Activated CD4-positive, alpha-beta T cell treated with anti-CD3 and anti-CD28 coated beads, Interleukin-2, amount 50 U/mL, for 16 hours (primary cell): ENCODE results near the gene PKNOX2.

Experiments used
- DNase-seq: peaks from one replicate; pipeline ENCODE4 v3.0.0-alpha.2; 2020

PKNOX2 gene

GRCh38 chr11:125425601-125426000 is 261.1 kb downstream of the PKNOX2 start:
- no peak for DNase-seq

DNA sequence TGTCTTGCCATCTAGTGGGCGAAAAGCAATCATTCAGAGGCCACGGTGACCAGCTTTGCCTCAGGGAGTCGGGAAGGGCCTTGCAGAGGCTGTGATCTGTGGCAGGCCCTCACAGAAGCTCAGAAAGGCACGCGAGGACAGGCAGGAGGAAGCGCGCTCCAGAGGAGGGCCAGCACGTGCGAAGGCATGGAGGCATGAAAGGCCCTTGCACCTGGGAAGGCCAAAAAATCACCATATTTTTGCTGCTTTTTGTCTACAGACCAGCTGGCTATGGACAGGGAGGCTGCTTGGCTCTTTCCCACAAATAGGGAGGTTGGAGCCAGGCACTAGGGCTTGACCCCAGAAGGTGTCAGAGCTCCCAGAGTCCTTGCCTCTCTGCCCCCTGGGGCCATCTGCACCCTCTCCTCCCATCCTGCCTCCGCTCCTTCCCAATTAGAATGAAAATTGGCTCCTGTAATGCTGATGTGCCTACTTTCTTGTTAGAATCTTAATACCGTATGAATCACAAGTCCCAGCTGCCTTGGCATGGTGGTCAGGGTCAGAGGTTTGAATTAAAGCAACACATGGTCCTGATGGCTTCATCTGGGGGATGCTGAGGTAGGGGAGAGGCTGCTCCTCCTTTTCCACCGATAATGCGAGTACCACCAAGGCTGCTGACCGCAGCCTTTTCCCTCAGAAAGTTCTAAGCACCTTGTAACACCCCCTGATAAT is 262.4 kb downstream of the PKNOX2 start:
- no peak for DNase-seq

GRCh38 chr11:125428486-125429173 is 264.1 kb downstream of the PKNOX2 start:
- DNase-seq: peak; percentile 3

- DNase-seq: peak; percentile 53
These were observed 264.7 kb downstream of the PKNOX2 start for GRCh38 chr11:125429174-125429707.

- DNase-seq: no peak
These were observed 265.5 kb downstream of the PKNOX2 start for GRCh38 chr11:125429807-125430678.

DNA sequence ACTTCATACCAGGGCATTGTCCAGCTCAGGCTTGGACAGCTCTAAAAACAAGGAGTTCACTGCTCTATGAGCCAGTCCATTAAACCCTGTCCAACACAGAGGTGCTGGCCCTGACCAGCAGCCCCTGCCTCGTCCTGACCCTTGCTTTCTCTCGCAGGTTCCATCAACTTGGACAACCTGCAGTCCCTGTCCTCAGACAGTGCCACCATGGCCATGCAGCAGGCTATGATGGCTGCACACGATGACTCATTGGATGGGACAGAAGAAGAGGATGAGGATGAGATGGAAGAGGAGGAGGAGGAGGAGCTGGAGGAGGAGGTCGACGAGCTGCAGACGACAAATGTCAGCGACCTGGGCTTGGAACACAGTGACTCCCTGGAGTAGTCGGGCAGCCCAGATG is 266.5 kb downstream of the PKNOX2 start:
- no peak for DNase-seq

- DNase-seq: no peak
These were observed 266.9 kb downstream of the PKNOX2 start for GRCh38 chr11:125431481-125431880.

DNA sequence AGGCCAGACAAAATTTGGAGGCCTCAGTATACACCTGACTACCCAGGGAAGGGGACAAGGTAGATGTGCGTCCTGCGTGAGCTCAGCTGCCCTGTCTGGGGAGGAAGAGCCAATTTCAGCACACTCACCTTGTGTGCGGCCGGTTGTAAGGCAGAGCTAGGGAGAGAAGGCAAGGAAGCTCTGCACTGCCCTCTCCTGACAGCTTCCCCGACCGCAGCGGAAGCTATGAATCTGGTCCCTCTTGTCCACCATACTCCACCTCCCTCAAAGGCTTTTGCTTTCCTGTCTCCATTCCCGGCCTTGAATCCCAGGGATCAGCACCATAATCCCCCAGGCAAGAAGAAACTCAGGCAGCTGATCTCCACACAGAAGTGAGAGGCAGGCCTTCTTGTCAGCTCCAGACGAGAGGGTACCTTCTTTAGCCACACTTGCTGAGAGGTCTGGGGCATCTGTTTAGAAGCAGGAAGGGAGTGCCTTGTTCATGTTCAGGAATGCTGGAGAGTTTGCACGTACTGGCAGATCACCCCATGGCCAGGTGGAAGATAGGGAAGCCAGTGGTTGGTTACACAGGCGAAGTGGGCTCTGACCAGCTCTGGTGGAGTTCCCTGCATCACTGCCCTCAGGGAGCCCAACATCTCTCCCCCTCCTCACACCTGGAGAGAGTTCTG is 269.0 kb downstream of the PKNOX2 start:
- peak; percentile 8 for DNase-seq

GRCh38 chr11:125435461-125436238 is 271.1 kb downstream of the PKNOX2 start:
- DNase-seq: no peak

DNA sequence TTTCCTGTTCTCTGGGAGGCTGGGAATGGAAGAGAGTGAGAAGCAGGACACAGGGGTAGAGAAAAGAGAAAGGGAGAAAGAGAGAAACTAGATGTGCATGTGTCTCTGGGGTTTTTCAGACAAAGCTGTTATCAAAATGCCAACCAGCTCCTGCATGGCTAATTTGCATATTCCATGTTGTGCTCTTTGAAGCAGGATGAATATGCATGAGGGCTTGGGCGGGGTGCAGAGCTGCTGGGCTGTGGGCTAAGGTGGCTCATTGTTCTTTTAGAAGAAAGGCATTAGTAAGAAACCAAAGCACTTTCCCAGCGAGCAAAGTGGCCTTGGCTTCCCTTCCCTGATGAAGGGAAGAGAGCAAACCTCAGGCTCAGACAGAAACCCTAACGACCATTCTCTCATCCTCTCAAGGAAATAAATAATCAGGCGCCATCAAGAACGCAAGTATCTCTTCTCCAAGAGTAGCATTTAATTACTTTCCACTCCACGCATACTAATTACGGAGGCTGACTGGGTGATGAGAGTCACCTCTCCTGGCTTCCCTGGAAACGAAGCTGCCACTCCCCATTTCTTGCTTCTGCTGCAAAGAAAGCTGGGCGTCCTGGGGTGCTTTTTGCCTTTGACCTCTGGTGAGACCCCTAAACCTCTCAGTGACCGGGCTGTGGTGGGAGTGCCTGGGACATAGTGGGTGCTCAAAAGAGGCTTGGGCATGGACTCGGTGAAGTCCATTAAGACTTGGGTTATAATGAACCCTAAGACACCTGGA is 277.3 kb downstream of the PKNOX2 start:
- DNase-seq: no peak

DNA sequence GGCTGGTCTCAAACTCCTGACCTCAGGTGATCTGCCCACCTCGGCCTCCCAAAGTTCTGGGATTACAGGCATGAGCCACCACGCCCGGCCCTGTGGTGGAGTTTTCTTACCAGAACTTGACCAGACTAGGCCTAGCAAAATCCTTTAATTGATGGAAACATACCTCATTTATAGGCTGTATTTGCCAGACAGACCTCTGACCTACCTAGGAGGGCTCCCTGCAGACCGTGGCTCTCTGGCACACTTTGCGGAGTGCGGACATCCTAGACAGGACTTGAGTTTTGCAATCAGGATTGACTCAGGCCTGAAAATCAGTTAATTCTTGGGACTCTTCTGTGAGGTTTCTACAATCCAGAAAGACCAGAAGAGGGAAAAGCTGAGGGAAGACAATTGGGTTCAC is 278.4 kb downstream of the PKNOX2 start:
- no peak for DNase-seq

- no peak for DNase-seq
These were observed 279.3 kb downstream of the PKNOX2 start for GRCh38 chr11:125443767-125444311.

DNA sequence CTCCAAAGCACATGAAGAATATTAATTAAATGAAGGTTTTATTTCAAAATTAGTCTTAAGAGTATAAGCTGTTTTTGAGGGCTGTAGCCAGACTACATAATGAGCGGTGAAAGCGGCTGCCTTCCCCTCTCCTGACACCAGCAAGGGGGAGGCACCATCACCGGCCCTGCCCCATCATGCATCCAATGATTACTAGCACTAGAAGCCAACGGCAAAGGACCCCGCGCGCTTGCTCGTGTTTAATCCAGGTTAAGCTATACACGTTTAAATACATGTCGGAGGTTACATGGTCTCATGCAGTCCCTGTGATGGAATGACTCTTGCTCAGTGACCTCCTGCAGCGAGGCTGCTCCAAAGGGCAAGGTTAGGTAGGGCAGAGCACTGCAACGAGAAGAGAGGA is 281.2 kb downstream of the PKNOX2 start:
- no peak for DNase-seq

- no peak for DNase-seq
These were observed 281.7 kb downstream of the PKNOX2 start for GRCh38 chr11:125446279-125446678.

GRCh38 chr11:125447721-125448120 is 283.2 kb downstream of the PKNOX2 start:
- DNase-seq: no peak

DNA sequence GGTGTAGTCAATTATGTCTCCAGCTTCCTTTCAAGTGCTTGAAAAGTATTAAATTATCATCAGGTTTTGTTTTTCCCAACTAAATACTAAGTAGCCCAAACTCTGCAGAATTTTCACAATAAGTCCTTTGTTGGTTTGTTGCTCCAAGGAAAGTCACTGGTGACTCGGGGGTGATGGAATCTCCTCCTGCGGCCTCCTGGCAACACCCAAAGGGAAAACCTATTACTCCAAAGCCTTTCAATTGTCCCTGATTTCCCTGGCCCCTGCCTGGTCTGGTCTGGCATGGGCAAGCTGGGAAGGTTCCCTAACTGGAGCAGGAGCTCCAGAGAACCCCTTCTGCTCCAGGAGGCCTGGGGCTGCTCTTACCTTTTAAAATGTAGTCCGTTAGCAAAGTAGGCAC is 283.6 kb downstream of the PKNOX2 start:
- DNase-seq: no peak

GRCh38 chr11:125449565-125449964 is 285.0 kb downstream of the PKNOX2 start:
- no peak for DNase-seq

GRCh38 chr11:125451400-125452124 is 287.0 kb downstream of the PKNOX2 start:
- DNase-seq: no peak

- no peak for DNase-seq
These were observed 287.5 kb downstream of the PKNOX2 start for GRCh38 chr11:125452125-125452470.

- DNase-seq: no peak
These were observed 289.5 kb downstream of the PKNOX2 start for GRCh38 chr11:125454047-125454446.
